Hepatocyte (in vitro differentiated cells): ENCODE data around the gene FANCD2.

Experiments used
- CTCF ChIP-seq: fragments of 200-600 bp; sonication (generic); IDR thresholded peaks from 2 replicates; pipeline ENCODE4 v1.5.1; 2016; ENCODE audit warnings: antibody characterized with exemption, mild to moderate bottlenecking; ENCODE audit not compliant: poor library complexity
- EZH2phosphoT487 ChIP-seq: fragments of 200-600 bp; sonication (generic); IDR thresholded peaks from one replicate; pipeline ENCODE4 v1.6.1; 2018; ENCODE audit warnings: antibody characterized with exemption, mild to moderate bottlenecking, low read depth, moderate library complexity; ENCODE audit not compliant: unreplicated experiment, severe bottlenecking

- TF ChIP-seq CTCF (no peak), EZH2phosphoT487 (no peak)
These were observed 14.6 kb upstream of the FANCD2 start for GRCh38 chr3:10011631-10012030.
